Right lobe of liver (tissue), 4 donors: Measurements from ENCODE around the gene NEURL1.

Experiments used
- POLR2A ChIP-seq: fragments of 450-650 bp; IDR thresholded peaks from one replicate; pipeline ENCODE4 v1.6.1; 2017; ENCODE audit warnings: antibody characterized with exemption, mild to moderate bottlenecking
- TF ChIP-seq, protein P1 (sequence below), 4 donors: fragments of 200-600 bp in 3 of 4; fragments of 450-650 bp in 1 of 4; IDR thresholded peaks; one replicate each; pipeline versions ENCODE4 v1.5.1 to v1.8.0; 2016 to 2022; ENCODE audit warnings: antibody characterized with exemption in 4 of 4, mild to moderate bottlenecking in 2 of 4
- donor health status: DM: no; HTN: no; CAD: no.
- donor health status: DM: no; HTN: no; CAD: no.
- donor health status: DM: no; HTN: yes; CAD: no.

GRCh38 chr10:103599211-103599610, 105.7 kb downstream of the NEURL1 start:
- TF ChIP-seq POLR2A, result no peak
- TF ChIP-seq, protein P1, sequence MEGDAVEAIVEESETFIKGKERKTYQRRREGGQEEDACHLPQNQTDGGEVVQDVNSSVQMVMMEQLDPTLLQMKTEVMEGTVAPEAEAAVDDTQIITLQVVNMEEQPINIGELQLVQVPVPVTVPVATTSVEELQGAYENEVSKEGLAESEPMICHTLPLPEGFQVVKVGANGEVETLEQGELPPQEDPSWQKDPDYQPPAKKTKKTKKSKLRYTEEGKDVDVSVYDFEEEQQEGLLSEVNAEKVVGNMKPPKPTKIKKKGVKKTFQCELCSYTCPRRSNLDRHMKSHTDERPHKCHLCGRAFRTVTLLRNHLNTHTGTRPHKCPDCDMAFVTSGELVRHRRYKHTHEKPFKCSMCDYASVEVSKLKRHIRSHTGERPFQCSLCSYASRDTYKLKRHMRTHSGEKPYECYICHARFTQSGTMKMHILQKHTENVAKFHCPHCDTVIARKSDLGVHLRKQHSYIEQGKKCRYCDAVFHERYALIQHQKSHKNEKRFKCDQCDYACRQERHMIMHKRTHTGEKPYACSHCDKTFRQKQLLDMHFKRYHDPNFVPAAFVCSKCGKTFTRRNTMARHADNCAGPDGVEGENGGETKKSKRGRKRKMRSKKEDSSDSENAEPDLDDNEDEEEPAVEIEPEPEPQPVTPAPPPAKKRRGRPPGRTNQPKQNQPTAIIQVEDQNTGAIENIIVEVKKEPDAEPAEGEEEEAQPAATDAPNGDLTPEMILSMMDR (IDR thresholded peaks at IDR 0.05), result no peak
